Stimulated activated CD4-positive, alpha-beta T cell treated with anti-CD3 and anti-CD28 coated beads, Interleukin-15, amount 100 ng/mL, for 24 hours (primary cell): ENCODE data around the gene NPHS1.
"Not testable (repeated sequence)": the region's sequence is repeated elsewhere in the genome, so short reads cannot be mapped to it uniquely, and the experiment has no call there.

Source experiments
- DNase-seq: peaks from one replicate; pipeline ENCODE4 v3.0.0-alpha.2; 2020

NPHS1 gene

GRCh38 chr19:35807633-35808032, 44.7 kb downstream of the NPHS1 start:
- DNase-seq = no peak

DNA sequence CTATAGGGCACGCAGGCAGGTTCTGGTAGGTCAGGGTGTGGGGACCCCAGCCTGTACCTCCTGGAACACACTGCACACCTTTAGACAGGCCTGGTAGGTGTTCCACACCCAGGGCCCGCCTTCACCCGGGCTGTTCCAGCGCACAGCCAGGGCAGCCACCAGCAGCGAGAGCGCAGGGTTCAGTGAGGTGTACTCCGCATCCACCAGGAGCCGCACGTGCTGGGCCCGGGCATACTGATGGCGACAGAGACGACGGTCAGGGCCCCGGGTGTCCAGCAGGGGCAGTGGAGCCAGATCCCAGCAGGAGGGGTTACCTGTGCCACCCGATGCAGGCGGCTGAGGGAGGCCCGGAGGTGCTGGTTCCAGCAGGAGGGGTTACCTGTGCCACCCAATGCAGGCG, 45.7 kb downstream of the NPHS1 start:
- no peak for DNase-seq

- no peak for DNase-seq
Measured at GRCh38 chr19:35805526-35806102, 46.7 kb downstream of the NPHS1 start.

- DNase-seq = no peak
Measured at GRCh38 chr19:35801828-35802227, 50.5 kb downstream of the NPHS1 start.

- DNase-seq = peak; percentile 35
Measured at GRCh38 chr19:35797663-35798062, 54.6 kb downstream of the NPHS1 start.

DNA sequence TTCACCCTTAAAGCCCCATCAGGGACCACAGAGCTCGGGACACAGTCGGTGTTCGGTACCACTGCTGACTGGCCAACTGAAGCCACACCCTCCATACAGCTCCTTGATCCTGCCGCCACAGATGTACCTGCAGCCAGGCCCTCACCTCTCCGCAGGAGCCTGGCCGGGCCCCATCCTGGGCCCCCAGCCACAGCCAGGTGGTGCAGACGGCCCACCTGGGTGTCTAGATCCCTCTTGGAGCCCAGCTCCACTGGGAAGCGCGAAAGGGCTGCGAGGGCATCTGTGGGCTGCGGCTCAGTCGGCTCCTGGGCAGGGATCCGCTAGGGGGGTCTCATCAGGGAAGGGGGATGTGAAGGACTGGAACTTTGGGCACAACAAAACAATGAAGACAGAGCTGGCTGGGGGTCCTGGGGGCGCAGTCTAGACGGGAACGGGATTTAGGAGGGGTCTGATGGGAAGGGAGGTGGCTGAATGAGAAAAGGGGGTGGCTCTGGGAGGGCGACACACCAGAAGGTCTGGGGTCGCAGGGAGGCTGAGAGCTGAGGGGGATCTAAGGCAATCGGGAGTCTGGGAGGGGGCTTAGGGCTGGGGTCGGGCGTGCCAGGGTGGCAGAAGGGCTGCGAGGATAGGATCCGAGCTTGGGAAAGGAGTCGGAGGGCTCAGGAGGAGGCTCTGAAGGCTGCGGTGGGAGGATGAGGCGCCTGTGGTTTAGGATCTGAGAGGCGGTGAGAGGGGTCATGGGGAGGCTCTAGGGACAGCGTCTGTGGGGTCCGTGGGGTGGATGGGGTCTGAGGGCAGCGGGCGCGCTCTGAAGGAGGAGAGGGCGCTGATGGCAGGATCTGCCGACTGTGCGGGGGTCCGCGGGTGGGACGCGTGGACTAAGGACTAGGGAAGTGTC, 55.4 kb downstream of the NPHS1 start:
- no peak for DNase-seq

- DNase-seq = not testable (repeated sequence)
Measured at GRCh38 chr19:35795564-35795963, 56.7 kb downstream of the NPHS1 start.

- no peak for DNase-seq
Measured at GRCh38 chr19:35793381-35794165, 58.7 kb downstream of the NPHS1 start.

- DNase-seq = no peak
Measured at GRCh38 chr19:35792888-35793287, 59.4 kb downstream of the NPHS1 start.

GRCh38 chr19:35792312-35792711, 60.0 kb downstream of the NPHS1 start:
- DNase-seq = no peak

GRCh38 chr19:35791814-35792279, 60.5 kb downstream of the NPHS1 start:
- DNase-seq = no peak

DNA sequence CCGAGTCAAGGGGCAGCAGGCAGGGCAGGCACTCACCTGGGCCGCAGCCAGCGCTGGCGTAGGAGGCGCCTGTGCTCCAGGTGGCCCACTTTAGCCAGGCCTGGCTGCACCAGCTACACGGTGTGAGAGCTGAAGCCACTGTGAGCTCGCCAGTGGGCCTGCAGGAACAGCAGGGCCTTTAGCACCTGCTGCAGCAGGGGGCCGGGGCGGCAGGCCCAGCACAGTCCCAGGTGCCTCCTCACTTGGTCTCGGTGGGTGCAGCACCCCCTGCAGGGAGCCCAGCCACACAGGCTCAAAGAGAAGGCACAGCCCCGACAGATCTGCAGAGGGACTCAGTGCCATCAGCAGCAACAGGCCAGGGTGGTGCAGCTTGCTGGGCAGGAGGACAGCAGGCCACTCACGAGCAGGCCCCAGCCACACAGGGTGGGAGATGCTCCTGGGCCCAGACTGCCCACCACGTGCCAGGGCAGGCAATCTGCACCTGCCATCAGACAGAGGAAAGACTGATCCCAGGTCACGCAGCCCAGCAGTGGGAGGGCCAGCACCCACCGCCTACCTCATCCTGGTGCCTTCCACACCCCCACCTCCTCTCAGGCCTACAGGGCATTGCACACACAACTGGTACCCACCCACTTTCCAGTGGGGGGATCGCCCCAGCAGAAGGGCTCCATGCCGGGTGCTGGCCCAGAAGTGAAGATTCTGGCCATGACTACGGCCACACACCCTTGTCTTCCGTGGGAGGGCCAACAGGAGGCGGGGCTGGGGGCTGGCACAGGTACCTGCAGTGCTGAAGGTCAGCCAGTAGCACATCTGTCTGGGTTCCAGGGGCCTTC, 61.1 kb downstream of the NPHS1 start:
- peak; percentile 26 for DNase-seq

- no peak for DNase-seq
Measured at GRCh38 chr19:35789978-35790944, 62.0 kb downstream of the NPHS1 start.

DNA sequence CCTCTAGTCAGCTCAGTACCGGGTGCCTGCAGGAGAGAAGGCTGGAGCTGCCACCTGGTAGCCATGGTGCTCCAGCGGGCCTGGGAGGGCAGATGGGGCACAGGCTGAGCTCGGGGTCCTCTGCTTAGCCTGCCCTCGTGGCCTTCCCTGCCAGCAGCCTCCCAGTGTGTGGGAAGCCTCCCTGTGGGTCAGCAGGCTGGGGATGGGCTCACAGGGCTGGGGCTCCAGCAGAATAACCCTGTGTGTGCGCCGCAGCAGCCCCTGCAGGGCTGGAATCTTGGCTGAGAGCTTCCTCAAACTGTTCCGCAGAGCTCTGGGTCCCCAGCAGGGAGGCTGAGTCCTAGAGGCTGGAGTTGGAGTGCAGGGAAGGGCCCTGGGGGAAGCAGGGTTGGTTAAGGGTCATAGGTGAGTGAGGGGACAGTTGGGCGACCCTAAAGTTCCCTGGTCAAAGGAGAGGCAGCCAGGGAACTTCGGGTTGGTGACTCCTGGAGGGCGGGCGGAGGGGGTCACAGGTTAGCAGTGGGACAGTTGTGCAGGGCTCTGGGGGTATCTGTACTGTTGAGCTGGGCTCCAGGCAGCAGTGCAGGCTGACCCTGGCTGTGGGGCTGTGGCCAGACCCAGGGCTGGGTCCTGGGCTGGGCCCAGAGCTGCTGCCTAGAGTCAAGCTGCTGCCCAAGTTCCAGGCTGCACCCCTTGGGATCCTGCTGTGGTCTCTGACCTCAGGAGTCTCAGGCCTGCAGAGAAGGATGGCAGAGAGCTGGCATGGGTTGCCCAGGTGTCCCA, 62.9 kb downstream of the NPHS1 start:
- no peak for DNase-seq

DNA sequence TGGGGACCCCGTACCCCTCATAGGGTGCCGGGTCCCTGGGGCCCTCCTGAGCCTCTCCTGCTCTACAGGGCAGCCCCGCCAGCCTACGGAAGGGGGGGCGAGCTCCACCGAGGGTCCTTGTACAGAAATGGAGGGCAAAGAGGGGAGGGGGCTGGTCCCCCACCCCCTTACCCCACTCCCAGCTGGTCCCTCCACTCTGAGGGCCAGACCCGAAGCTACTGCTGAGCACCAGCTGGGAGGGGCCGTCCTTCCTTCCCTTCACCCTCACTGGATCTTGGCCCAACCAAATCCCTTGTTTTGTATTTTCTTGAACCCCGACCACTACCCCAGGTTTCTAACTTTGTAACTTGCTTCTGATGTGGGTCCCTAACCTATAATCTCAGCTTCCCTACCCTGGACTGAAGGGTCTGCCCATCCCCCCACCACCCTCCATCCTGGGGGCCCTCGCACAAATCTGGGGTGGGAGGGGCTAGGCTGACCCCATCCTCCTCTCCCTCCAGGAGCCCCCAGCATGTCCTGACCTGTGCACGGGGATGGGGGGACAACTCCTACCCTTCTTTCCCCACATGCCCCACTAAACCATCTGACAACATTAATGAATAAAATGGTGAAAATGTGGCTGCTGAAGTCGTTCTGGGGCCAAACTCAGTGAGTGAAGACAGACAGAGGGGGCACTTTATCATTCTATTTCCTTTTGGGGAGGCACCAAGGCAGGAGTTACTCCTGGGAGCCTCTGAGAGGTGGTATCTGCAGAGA, 63.9 kb downstream of the NPHS1 start:
- no peak for DNase-seq

- no peak for DNase-seq
Measured at GRCh38 chr19:35787227-35787799, 65.0 kb downstream of the NPHS1 start.

DNA sequence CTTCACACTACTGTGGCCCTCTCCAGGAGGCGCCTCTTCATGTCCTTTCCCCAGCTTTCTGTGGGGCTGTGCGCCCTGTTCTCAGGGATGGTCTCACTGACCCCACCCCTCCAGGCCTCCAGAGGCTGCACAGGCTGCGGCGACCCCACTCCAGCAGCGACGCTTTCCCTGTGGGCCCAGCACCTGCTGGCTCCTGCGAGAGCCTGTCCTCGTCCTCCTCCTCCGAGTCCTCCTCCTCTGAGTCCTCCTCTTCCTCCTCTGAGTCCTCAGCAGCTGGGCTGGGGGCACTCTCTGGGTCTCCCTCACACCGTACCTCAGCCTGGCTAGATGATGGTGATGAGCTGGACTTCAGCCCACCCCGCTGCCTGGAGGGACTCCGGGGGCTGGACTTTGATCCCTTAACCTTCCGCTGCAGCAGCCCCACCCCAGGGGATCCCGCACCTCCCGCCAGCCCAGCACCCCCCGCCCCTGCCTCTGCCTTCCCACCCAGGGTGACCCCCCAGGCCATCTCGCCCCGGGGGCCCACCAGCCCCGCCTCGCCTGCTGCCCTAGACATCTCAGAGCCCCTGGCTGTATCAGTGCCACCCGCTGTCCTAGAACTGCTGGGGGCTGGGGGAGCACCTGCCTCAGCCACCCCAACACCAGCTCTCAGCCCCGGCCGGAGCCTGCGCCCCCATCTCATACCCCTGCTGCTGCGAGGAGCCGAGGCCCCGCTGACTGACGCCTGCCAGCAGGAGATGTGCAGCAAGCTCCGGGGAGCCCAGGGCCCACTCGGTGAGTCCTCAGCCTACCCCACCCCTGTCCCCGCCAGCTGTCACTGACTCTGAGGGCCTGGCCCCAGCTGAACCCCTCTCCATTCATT, 65.8 kb downstream of the NPHS1 start:
- no peak for DNase-seq

GRCh38 chr19:35785339-35785627, 67.0 kb downstream of the NPHS1 start:
- no peak for DNase-seq
